ENCODE results near the gene WWC1.

WWC1 gene

GRCh38 chr5:168409591-168410458 lies 118.4 kb downstream of the WWC1 start:
- Histone ChIP-seq H3K27ac (ENCODE audit: low read depth, low read length, poor library complexity, severe bottlenecking) (no peak overlapping the region), H3K9me2 (ENCODE audit: low read depth, low read length) (no peaks in the 10 kb centered on the region), H4K20me1 (ENCODE audit: insufficient read depth, low read length) (no peaks in the 10 kb centered on the region), H3K27me3 (ENCODE audit: insufficient read depth, low read length) (no peaks in the 10 kb centered on the region), H3K4me2 (ENCODE audit: low read length) (no peak overlapping the region), H3K4me3 (ENCODE audit: low read depth, low read length, poor library complexity, severe bottlenecking) (no peak overlapping the region), H3F3A (ENCODE audit: insufficient read depth, low read length) (no peaks in the 10 kb centered on the region), H3K9me3 (ENCODE audit: low read length) (no peaks in the 10 kb centered on the region), H2AFZ (ENCODE audit: low read length) (no peak overlapping the region), H3K4me1 (ENCODE audit: insufficient read depth, low read length, severe bottlenecking) (no peaks in the 10 kb centered on the region), H3K9ac (ENCODE audit: low read length) (no peak overlapping the region), H3K36me3 (ENCODE audit: insufficient read depth, low read length) (no peaks in the 10 kb centered on the region; the same call in 1 of the 2 replicates), H3K79me2 (ENCODE audit: insufficient read depth, low read length) (no peaks in the 10 kb centered on the region)
- TF ChIP-seq CTCF (IDR thresholded peaks at IDR 0.05; ENCODE audit: low read length) (no peak), EZH2 (IDR thresholded peaks at IDR 0.05; ENCODE audit: borderline replicate concordance, low read length) (no peak)

- H3K79me2 ChIP-seq (ENCODE audit: insufficient read depth, low read length): no peaks in the 10 kb centered on the region
- no peaks in the 10 kb centered on the region; the same call in 1 of the 2 replicates for H3K36me3 ChIP-seq (ENCODE audit: insufficient read depth, low read length)
- no peaks in the 10 kb centered on the region for H3K4me1 ChIP-seq (ENCODE audit: insufficient read depth, low read length, severe bottlenecking)
- H3F3A ChIP-seq (ENCODE audit: insufficient read depth, low read length): no peaks in the 10 kb centered on the region
- H3K9me2 ChIP-seq (ENCODE audit: low read depth, low read length): no peaks in the 10 kb centered on the region
- TF ChIP-seq CTCF (IDR thresholded peaks at IDR 0.05; ENCODE audit: low read length) (no peak), EZH2 (IDR thresholded peaks at IDR 0.05; ENCODE audit: borderline replicate concordance, low read length) (no peak)
- no peak overlapping the region for H3K9ac ChIP-seq (ENCODE audit: low read length)
- no peaks in the 10 kb centered on the region for H3K9me3 ChIP-seq (ENCODE audit: low read length)
- H3K4me2 ChIP-seq (ENCODE audit: low read length): no peak overlapping the region
- no peak overlapping the region for H3K27ac ChIP-seq (ENCODE audit: low read depth, low read length, poor library complexity, severe bottlenecking)
- H4K20me1 ChIP-seq (ENCODE audit: insufficient read depth, low read length): no peaks in the 10 kb centered on the region
- H3K4me3 ChIP-seq (ENCODE audit: low read depth, low read length, poor library complexity, severe bottlenecking): no peak overlapping the region
- no peaks in the 10 kb centered on the region for H3K27me3 ChIP-seq (ENCODE audit: insufficient read depth, low read length)
- no peak overlapping the region for H2AFZ ChIP-seq (ENCODE audit: low read length)
Measured at GRCh38 chr5:168411871-168412270, 120.4 kb downstream of the WWC1 start.

GRCh38 chr5:168413062-168413461 lies 121.6 kb downstream of the WWC1 start:
- no peak overlapping the region for H2AFZ ChIP-seq (ENCODE audit: low read length)
- H4K20me1 ChIP-seq (ENCODE audit: insufficient read depth, low read length): no peaks in the 10 kb centered on the region
- H3K9me3 ChIP-seq (ENCODE audit: low read length): no peaks in the 10 kb centered on the region
- no peaks in the 10 kb centered on the region for H3K9me2 ChIP-seq (ENCODE audit: low read depth, low read length)
- H3K4me2 ChIP-seq (ENCODE audit: low read length): no peak overlapping the region
- no peaks in the 10 kb centered on the region; the same call in 1 of the 2 replicates for H3K36me3 ChIP-seq (ENCODE audit: insufficient read depth, low read length)
- H3K27me3 ChIP-seq (ENCODE audit: insufficient read depth, low read length): no peaks in the 10 kb centered on the region
- H3K79me2 ChIP-seq (ENCODE audit: insufficient read depth, low read length): no peaks in the 10 kb centered on the region
- H3K27ac ChIP-seq (ENCODE audit: low read depth, low read length, poor library complexity, severe bottlenecking): no peak overlapping the region
- no peaks in the 10 kb centered on the region for H3F3A ChIP-seq (ENCODE audit: insufficient read depth, low read length)
- no peak overlapping the region for H3K4me3 ChIP-seq (ENCODE audit: low read depth, low read length, poor library complexity, severe bottlenecking)
- H3K4me1 ChIP-seq (ENCODE audit: insufficient read depth, low read length, severe bottlenecking): no peaks in the 10 kb centered on the region
- TF ChIP-seq EZH2 (IDR thresholded peaks at IDR 0.05; ENCODE audit: borderline replicate concordance, low read length) (no peak), CTCF (IDR thresholded peaks at IDR 0.05; ENCODE audit: low read length) (no peak)
- no peak overlapping the region for H3K9ac ChIP-seq (ENCODE audit: low read length)
